HG03095 (cell line): ENCODE results near the gene PHACTR1.
"Not testable (repeated sequence)": the region's sequence is repeated elsewhere in the genome, so short reads cannot be mapped to it uniquely, and the experiment has no call there.

Source experiments
- ATAC-seq: cut with Tn5 transposase; IDR thresholded peaks from one replicate; pipeline ENCODE4 v1.9.1; 2021; ENCODE audit warnings: moderate library complexity; ENCODE audit not compliant: unreplicated experiment

Gene PHACTR1

DNA sequence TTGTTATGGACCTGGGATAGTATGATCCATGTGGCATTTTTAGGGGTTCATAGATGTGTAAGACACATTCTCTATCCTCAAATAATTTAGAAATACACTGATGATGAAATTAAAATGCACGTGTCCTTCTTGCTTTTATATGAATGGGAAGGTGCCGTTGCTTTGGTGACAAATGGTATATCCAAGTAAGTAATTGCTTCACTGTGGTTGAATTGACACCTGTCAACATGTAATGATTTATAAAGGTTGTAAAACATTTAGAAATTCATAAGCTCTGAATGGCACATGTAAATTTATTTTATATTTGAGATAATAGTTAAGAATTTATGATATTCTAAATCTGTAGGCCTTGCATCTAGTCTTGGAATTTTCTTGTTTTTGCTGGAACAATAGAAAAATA, 227.0 kb downstream of the PHACTR1 start:
- ATAC-seq: no peak

DNA sequence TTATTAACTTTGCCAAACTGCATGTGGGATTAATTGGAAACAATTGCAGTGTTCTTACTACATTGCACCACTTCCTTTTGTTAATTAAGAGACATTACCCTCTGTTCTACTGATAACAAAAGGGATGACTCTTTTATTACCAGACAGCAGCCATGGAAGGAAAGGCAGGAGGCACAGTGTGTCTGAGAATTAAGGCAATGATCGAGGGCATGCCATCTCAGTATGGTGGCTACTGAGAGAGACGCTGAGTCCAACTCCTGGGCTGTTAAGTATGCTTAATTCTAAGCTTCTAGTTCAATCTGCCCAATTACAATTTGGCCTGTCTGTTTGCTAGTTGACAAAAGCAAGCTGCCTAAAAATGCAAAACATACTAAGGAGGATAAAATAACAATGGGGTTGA, 227.4 kb downstream of the PHACTR1 start:
- ATAC-seq: no peak

GRCh38 chr6:12944528-12944927, 228.0 kb downstream of the PHACTR1 start:
- ATAC-seq: not testable (repeated sequence)

DNA sequence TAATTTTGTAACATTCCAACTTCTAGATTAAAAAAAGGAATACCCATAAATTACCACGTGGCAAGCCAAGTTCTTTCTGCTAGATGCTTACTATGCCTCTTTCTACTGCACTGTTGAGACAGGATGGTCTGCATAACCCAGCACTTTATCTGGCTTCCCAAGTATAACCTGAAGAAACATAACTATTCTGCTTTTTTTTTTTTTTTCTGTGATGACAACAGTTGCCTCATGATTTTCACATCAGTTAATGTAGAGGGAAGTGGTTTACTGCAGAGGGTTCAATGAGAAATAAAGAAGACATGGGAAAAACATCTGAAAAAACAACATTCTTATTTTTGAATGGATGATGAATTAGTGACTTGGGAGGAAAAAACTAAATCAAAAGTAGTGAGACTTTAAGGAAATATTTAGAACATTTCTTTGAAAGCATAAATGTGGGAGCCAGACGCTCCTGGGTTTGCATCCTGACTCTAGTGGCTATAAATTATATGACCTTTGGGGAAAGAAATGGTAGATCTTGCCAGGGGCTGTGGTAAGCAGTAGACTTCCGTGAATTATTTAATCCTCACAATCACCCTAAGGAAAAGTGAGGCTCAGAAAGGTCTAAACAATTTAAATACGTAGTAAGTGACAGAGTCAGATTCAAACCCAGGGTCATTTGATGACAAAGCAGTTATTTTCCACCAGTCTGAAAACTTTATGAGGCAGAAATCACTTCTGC, 230.7 kb downstream of the PHACTR1 start:
- no peak for ATAC-seq

DNA sequence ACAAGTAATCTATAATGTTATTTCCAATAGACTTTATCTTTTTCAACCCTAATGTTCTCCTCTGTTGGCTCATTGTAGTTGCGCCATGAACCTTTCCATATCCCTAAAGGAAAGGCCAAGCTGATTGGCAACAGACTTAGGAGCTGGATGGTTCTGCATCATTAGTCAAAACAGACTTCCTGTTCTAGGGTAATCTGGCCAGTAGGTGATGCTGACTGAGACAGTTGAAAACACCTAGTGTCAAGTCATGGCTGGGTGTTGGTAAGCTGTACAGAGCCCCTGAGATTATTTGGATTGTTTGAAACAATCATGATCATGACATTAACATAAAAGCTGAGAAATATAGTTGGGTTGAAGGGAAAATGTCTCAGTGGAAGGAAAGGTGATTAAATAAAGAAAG, 231.4 kb downstream of the PHACTR1 start:
- ATAC-seq: no peak

DNA sequence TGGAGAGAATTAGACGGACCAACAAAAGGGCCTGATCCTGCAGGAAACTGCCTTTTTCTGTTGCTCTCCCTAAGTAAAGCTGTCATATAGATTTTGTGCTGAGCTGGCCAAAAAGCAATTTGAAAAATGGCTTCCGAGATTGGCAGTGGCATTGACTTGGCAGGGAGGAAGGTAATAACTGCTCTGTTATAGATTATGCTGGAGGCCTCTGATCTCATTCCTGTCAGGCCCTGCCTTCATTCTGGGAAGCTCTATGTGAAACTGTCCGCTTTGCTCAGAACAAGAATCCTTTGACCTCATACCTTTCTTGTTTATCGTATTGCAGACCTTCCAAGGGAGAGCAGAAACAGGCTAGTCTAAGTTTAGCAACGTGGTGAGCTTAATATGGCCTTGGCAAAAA, 234.4 kb downstream of the PHACTR1 start:
- ATAC-seq: no peak

GRCh38 chr6:12951415-12951814, 234.8 kb downstream of the PHACTR1 start:
- ATAC-seq: no peak

- ATAC-seq: no peak
Observed at GRCh38 chr6:12952318-12952717, 235.8 kb downstream of the PHACTR1 start.

DNA sequence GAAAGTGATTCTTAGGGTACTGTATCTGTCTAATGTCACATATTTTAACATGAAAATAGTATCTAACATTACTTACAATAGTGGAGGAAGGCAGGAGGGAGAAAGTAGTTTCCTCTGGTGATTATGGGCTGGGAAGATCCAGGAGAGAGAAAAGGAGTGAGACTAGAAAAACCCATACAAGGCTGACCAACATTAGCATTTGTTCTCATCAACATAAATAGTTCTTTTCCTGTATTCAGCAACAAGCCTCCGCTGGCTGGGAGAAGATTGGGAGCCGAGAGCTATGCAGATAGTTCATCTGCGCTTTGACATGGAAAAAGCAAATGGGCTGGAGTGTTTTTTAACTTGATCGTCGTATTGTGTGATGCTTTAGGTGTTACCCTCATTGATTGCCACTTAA, 239.4 kb downstream of the PHACTR1 start:
- ATAC-seq: no peak

DNA sequence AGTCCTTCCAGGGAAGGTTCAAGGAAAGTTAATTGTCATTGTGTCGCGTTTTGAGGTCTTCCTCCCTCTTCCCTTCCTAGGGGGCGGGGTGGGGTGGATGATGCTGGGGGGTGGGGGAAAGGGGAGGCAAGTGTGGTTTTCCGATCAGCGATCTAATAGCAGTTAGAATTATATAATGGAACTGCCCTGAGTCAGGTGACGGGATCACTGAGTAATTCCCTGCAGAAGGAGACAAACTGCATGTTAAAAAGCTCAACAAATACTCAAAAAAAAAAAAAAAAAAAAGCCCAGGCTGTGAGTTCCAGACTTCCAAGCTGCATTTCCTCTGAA, 240.4 kb downstream of the PHACTR1 start:
- ATAC-seq: no peak

DNA sequence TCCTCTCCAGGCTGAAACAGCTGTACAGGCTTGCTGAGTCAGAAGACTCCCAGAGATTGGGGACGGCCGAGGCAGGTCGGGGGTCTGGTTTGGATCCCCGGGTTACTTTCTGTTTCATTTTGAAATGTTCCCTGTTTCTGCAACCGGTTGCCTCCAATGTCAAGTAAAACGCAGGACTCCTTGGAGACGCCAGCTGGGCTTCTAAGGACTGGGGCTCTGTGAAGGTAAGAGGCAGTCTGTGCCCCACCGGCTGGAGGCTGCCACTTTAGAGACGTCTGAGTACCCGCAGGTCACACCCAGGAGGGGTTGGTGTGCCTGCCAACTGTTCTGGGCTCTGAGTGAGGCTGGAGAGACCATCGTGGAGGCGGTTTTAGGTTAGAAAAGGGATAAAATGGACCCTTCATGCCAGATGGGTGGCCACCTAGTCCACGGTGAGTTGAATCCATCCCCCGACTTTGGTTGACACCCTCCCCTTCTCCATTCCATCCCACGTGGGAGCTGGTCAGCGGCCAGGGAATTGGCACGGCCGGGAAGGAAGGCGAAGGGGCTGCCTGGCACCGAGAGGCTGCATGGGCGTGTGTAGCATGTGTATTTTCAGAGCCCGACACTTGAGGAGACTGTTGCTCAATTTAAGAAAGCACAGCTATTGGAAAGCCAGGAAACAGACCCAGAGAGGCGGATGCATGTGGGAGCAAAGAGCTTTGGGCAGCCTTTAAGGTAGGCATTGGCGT, 240.9 kb downstream of the PHACTR1 start:
- ATAC-seq: no peak

DNA sequence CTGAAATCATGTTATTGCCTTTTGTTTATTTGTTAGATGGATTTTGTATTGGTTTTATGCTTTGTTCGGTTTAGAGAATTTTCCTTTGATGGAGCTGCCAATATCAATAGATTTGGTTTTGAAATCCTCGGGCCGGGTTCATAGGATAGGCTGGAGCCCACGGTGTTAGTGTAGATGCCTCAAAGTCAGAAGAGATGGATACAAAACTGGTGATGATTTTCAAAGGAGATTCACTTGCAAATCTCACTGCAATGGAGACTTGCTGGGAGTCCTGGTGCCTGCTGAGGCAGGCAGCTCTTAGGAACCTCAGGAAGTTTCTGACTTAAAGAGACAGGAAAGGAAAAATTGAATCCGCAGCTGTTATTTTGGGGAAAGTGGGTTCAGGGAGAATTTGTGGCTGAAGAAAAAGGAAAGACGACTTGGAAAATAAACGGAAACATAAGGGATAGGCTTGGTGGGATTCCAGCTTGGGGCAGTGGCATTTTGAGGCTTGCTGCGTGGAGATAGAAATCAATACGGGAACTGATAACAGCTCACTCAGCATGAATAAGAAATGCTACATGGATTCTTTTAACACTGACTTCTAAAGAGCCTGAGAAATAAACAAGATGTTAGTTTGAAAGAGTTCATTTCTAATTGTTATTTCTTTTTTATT, 241.6 kb downstream of the PHACTR1 start:
- no peak for ATAC-seq

GRCh38 chr6:12961761-12962160, 245.2 kb downstream of the PHACTR1 start:
- ATAC-seq: no peak

- ATAC-seq: no peak
Observed at GRCh38 chr6:12962529-12962928, 246.0 kb downstream of the PHACTR1 start.

GRCh38 chr6:12962987-12963386, 246.4 kb downstream of the PHACTR1 start:
- ATAC-seq: no peak

- no peak for ATAC-seq
Observed at GRCh38 chr6:12963567-12963966, 247.0 kb downstream of the PHACTR1 start.

- ATAC-seq: no peak
Observed at GRCh38 chr6:12967686-12968085, 251.1 kb downstream of the PHACTR1 start.

DNA sequence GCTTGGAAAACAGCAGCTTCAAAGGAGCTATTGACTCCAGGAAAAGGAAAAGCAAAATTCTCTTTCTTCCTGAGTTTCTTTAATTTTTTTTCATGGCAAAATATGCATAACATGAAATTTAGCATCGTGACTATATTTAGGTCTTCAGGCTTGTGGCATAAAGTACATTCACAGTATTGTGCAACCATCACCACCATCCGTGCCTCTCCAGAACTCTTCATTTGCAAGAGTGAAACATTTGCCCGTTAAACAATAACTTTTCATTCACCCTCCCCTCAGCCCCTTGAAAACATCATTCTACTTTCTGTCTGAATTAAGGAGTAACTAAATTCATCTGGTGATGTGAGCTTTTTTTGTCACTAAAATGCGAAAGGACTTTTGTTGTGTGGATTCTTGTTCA, 251.7 kb downstream of the PHACTR1 start:
- ATAC-seq: no peak

DNA sequence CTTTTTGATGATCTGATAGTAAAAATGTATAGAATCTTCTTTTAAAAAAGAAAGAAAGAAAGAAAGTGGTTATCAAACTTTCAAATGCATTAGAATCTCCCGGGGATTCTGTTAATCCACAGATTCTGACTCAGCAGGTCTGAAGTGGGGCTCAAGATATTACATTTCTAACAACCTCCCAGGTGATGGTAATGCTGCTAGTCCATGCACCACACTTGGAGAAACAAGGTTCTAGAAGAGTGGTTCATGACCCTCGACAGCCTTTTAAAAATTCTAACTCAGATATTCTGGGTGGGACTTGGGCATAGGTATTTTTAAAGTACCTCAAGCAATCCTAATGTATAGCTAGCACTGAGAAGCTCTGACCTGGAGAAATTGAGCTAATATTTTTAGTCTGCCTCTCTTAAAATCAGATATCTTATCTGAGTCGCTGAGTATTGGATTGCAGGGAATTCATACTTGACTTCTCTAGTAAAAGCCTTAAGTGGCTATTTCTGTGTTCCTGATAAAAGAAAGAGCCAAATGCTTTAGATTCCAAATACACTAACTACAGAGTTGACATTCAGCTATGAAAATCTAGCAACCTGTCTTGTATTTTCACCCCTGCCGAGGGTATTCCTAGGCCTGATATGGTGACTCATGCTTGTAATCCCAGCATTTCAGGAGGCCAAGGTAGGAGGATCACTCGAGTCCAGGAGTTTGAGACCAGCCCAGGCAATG, 252.4 kb downstream of the PHACTR1 start:
- no peak for ATAC-seq

GRCh38 chr6:12969966-12970365, 253.4 kb downstream of the PHACTR1 start:
- ATAC-seq: no peak

- no peak for ATAC-seq
Observed at GRCh38 chr6:12973386-12973785, 256.8 kb downstream of the PHACTR1 start.

DNA sequence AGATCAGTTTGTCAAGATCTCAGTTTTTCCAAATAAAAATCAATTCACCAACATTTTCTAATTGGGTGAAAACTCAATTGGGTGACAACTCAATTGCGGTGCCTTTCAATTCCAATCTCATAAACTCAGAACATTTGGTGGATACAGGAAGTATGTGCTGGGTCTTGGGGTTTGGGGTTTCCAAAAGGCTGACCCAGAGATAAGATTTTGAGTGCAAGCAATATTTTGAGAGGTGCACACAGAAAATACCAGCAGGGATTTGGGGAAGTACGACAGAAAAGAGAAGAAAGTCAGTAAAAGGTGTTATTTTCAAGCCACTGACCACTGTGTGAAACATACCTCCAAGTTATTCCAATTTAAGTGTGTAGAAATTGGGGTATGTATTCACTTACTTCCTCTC, 258.0 kb downstream of the PHACTR1 start:
- ATAC-seq: no peak
